Uterus (tissue), 4 donors: ENCODE results near the gene CADM2. TPM values are rescaled to one million over a fixed set of nuclear protein-coding genes. Genes with fewer than 3 reads are reported as not detected.

ENCODE experiments used
- DNase-seq, 2 donors: peaks; one replicate each; pipeline ENCODE4 v3.0.0-alpha.2; 2019 to 2020
- H3K27ac ChIP-seq, 2 donors: fragments of 200-600 bp; sonication (generic); 1 replicate in 1 of 2; 2 replicates in 1 of 2; pipeline ENCODE4 v1.5.1; 2016 to 2018
- H3K27me3 ChIP-seq, 2 donors: fragments of 200-600 bp; sonication (generic); one replicate each; pipeline ENCODE4 v1.5.1; 2018 to 2019; ENCODE audit warnings: control low read depth in 1 of 2
- H3K36me3 ChIP-seq, 2 donors: fragments of 200-600 bp; sonication (generic); one replicate each; pipeline ENCODE4 v1.5.1; 2019; ENCODE audit warnings: control low read depth in 1 of 2
- H3K4me1 ChIP-seq, 2 donors: fragments of 200-600 bp; sonication (generic); one replicate each; pipeline ENCODE4 v1.5.1; 2018 to 2019; ENCODE audit warnings: control low read depth in 1 of 2
- H3K4me3 ChIP-seq, 2 donors: fragments of 200-600 bp; sonication (generic); 1 replicate in 1 of 2; 2 replicates in 1 of 2; pipeline ENCODE4 v1.5.1; 2018 to 2019; ENCODE audit warnings: mild to moderate bottlenecking in 1 of 2
- H3K9me3 ChIP-seq, 2 donors: fragments of 200-600 bp; sonication (generic); one replicate each; pipeline ENCODE4 v1.5.1; 2019; ENCODE audit warnings: control low read depth in 1 of 2
- POLR2A ChIP-seq, 2 donors: fragments of 450-650 bp; IDR thresholded peaks; one replicate each; pipeline ENCODE4 v1.6.1; 2016; ENCODE audit warnings: antibody characterized with exemption in 2 of 2, mild to moderate bottlenecking in 1 of 2, moderate library complexity in 1 of 2
- intact Hi-C: fragments of 100-400 bp; cut with DNase I; formaldehyde crosslinking; loops from one replicate; pipeline ENCODE4 v1.15.1; 2023; ENCODE audit warnings: low total_unique reads
- total RNA-seq, 4 donors: library from RNA; depleted of rRNA in 3 of 4; stranded (reverse); fragments of >200 nt in 3 of 4; gene quantifications; one replicate each; pipeline versions ENCODE4 v1.1.0 to v1.2.4, GENCODE V29; 2014 to 2023
- TF ChIP-seq, protein P1 (sequence below), 4 experiments: fragments of 200-600 bp in 2 of 4; fragments of 450-650 bp in 2 of 4; sonication (generic) in 2 of 4; IDR thresholded peaks; one replicate each; pipeline ENCODE4 v1.5.1; 2016 to 2019; ENCODE audit warnings: antibody characterized with exemption in 4 of 4, mild to moderate bottlenecking in 2 of 4, moderate library complexity in 1 of 4
- donor health status: DM: yes; HTN: yes; CAD: no.

The CADM2 gene
- total RNA-seq, 4 donors from 2014 or later: 0.29 to 6.6 (median 0.85) TPM; not detected in 1

DNA sequence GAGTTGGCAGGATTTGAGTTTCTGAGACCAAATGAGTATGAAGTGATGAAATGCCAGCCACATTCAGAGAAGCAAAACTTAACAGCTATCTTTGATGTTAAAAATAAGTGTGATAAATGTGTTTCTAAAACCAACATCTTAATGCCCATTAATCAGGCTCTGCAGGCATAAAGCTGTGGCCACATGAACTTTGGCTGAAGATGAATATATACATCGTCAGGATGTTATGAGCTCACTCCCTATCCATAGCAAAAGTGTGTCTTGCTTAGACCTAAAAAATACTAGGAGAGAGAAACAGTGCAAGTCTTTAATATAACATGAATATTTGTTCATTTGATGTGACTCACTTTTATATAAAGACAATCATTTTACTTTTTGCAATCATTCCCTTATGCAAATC, 218.0 kb downstream of the CADM2 start:
- no peaks in the 10 kb centered on the region for H3K36me3 ChIP-seq
- no peak overlapping the region for H3K27ac ChIP-seq
- H3K4me1 ChIP-seq: no peaks in the 10 kb centered on the region
- no peak for DNase-seq
- H3K4me3 ChIP-seq: no peak overlapping the region
- H3K27me3 ChIP-seq: peaks cover 0 to 3% of the 10 kb centered on the region in 2 donors
- intact Hi-C loops: no loop called here
- H3K9me3 ChIP-seq: no peaks in the 10 kb centered on the region
- TF ChIP-seq, protein P1, sequence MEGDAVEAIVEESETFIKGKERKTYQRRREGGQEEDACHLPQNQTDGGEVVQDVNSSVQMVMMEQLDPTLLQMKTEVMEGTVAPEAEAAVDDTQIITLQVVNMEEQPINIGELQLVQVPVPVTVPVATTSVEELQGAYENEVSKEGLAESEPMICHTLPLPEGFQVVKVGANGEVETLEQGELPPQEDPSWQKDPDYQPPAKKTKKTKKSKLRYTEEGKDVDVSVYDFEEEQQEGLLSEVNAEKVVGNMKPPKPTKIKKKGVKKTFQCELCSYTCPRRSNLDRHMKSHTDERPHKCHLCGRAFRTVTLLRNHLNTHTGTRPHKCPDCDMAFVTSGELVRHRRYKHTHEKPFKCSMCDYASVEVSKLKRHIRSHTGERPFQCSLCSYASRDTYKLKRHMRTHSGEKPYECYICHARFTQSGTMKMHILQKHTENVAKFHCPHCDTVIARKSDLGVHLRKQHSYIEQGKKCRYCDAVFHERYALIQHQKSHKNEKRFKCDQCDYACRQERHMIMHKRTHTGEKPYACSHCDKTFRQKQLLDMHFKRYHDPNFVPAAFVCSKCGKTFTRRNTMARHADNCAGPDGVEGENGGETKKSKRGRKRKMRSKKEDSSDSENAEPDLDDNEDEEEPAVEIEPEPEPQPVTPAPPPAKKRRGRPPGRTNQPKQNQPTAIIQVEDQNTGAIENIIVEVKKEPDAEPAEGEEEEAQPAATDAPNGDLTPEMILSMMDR (IDR thresholded peaks at IDR 0.05): no peak
- no peak for TF ChIP-seq POLR2A (IDR thresholded peaks at IDR 0.05)

GRCh38 chr3:85182975-85183752, 224.4 kb downstream of the CADM2 start:
- H3K4me3 ChIP-seq: no peak overlapping the region
- H3K36me3 ChIP-seq: no peaks in the 10 kb centered on the region
- no peaks in the 10 kb centered on the region for H3K4me1 ChIP-seq
- DNase-seq: no peak
- H3K9me3 ChIP-seq: no peaks in the 10 kb centered on the region
- H3K27me3 ChIP-seq: peaks cover 0 to 4% of the 10 kb centered on the region in 2 donors
- intact Hi-C loops: no loop called here
- TF ChIP-seq POLR2A (IDR thresholded peaks at IDR 0.05): no peak
- TF ChIP-seq, protein P1 (IDR thresholded peaks at IDR 0.05): no peak
- H3K27ac ChIP-seq: no peak overlapping the region

- Histone ChIP-seq H3K9me3 (no peaks in the 10 kb centered on the region), H3K4me1 (no peaks in the 10 kb centered on the region), H3K4me3 (no peak overlapping the region), H3K27me3 (peaks cover 0 to 4% of the 10 kb centered on the region in 2 donors), H3K36me3 (no peaks in the 10 kb centered on the region), H3K27ac (no peak overlapping the region)
- intact Hi-C loops: no loop called here
- no peak for TF ChIP-seq POLR2A (IDR thresholded peaks at IDR 0.05)
- TF ChIP-seq, protein P1 (IDR thresholded peaks at IDR 0.05): no peak
- DNase-seq: no peak
These were observed 226.7 kb downstream of the CADM2 start for GRCh38 chr3:85185495-85185894.

GRCh38 chr3:85189731-85190130, 230.9 kb downstream of the CADM2 start:
- intact Hi-C loops: no loop called here

GRCh38 chr3:85193565-85193964, 234.8 kb downstream of the CADM2 start:
- H3K27me3 ChIP-seq: no peaks in the 10 kb centered on the region
- intact Hi-C loops: no loop called here
- H3K4me1 ChIP-seq: no peaks in the 10 kb centered on the region
- H3K36me3 ChIP-seq: no peaks in the 10 kb centered on the region
- no peak overlapping the region for H3K4me3 ChIP-seq
- H3K9me3 ChIP-seq: no peaks in the 10 kb centered on the region
- TF ChIP-seq, protein P1 (IDR thresholded peaks at IDR 0.05): no peak
- TF ChIP-seq POLR2A (IDR thresholded peaks at IDR 0.05): no peak
- no peak overlapping the region for H3K27ac ChIP-seq
- DNase-seq: no peak

More at GRCh38 chr3:85189731-85190130, 230.9 kb downstream of the CADM2 start:
- no peaks in the 10 kb centered on the region for H3K27me3 ChIP-seq
- H3K27ac ChIP-seq: no peak overlapping the region
- no peak overlapping the region for H3K4me3 ChIP-seq
- TF ChIP-seq POLR2A (IDR thresholded peaks at IDR 0.05): no peak
- TF ChIP-seq, protein P1 (IDR thresholded peaks at IDR 0.05): no peak
- H3K36me3 ChIP-seq: no peaks in the 10 kb centered on the region
- no peak for DNase-seq
- H3K4me1 ChIP-seq: no peaks in the 10 kb centered on the region
- no peaks in the 10 kb centered on the region for H3K9me3 ChIP-seq
